ENCODE measurements around the gene SLC38A5.
A peak's percentile ranks its signal among the peaks of the same experiment; 100 is the strongest.

The SLC38A5 gene

DNA sequence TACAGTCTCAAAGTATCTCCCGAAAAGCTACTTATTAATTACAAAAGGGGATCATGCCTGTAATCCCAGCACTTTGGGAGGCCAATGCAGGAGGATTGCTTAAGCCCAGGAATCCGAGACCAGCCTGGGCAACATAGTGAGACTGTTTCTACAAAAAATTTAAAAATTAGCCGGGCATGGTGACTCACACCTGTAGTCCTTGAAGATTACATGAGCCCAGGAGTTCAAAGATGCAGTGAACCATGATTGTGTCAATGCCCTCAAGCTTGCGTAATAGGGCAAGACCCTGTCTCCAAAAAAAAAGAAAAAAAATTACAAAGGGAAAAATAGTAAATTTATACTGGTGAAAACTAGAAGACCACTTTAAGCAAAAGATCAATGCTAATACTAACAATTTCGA lies 35.4 kb upstream of the SLC38A5 start:
- no peak for TF ChIP-seq CTCF (IDR thresholded peaks at IDR 0.05; ENCODE audit: low read depth, low read length)
- no peak overlapping the region for H3K4me3 ChIP-seq (ENCODE audit: low read depth, low read length)

- no peak overlapping the region for H3K4me3 ChIP-seq (ENCODE audit: low read depth, low read length)
- TF ChIP-seq CTCF (IDR thresholded peaks at IDR 0.05; ENCODE audit: low read depth, low read length): no peak
These were observed 34.2 kb upstream of the SLC38A5 start for GRCh38 chrX:48504261-48504660.

DNA sequence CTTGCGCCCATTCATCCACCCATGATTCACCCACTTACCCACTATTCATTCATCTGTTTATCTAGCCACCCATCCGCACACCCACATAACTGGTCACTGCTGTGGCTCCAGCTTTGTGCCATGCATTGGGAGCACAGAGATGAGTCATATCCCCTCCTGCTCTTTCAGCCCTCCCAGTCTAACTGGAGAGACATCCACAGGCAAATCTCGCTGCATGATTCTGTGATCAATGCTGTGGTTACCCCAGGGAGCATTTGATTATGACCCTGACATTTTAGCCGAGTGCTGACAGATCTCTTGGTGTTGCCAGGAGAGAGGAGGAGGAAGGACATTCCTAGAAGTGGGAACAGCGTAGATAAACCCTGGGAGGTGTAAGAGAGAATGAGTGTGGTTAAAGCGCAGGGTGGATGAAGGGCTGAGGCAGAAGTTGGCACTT lies 28.3 kb upstream of the SLC38A5 start:
- H3K4me3 ChIP-seq (ENCODE audit: low read depth, low read length): no peak overlapping the region
- no peak for TF ChIP-seq CTCF (IDR thresholded peaks at IDR 0.05; ENCODE audit: low read depth, low read length)

- H3K4me3 ChIP-seq (ENCODE audit: low read depth, low read length): no peak overlapping the region
- TF ChIP-seq CTCF (IDR thresholded peaks at IDR 0.05; ENCODE audit: low read depth, low read length): no peak
These were observed 27.8 kb upstream of the SLC38A5 start for GRCh38 chrX:48497871-48498270.

DNA sequence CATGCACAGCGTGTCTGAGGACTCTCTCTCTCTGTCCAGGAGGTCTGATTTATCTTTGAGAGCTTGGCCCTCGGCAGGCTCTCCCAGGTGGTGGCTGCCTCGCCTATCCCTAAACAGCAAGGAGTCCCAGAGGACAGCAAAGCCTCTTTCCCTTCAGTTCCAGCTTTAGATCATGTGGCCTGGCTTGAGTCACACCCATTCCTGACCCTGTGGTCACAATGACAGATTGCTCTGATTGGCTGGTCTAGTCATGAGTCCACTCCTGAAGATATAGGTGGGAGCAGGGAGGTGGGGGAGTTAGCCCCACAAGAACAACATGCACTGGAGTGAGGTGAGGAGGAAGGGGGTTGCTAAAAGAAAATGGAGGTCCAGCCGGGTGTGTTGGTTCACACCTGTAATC lies 26.6 kb upstream of the SLC38A5 start:
- TF ChIP-seq CTCF (IDR thresholded peaks at IDR 0.05; ENCODE audit: low read depth, low read length): no peak

GRCh38 chrX:48493890-48494364 lies 23.9 kb upstream of the SLC38A5 start:
- TF ChIP-seq CTCF (IDR thresholded peaks at IDR 0.05; ENCODE audit: low read depth, low read length): peak; percentile 25; the same call in 1 of the 2 replicates
- no peak overlapping the region for H3K4me3 ChIP-seq (ENCODE audit: low read depth, low read length)

More for the DNA sequence above, 26.6 kb upstream of the SLC38A5 start:
- H3K4me3 ChIP-seq (ENCODE audit: low read depth, low read length): no peak overlapping the region

GRCh38 chrX:48492293-48492910 lies 22.3 kb upstream of the SLC38A5 start:
- TF ChIP-seq CTCF (IDR thresholded peaks at IDR 0.05; ENCODE audit: low read depth, low read length): no peak
- H3K4me3 ChIP-seq (ENCODE audit: low read depth, low read length): no peak overlapping the region

All from WI38 (cell line).